SHP77 (cell line): Measurements from ENCODE around the gene SUPT5H.
"Not testable (repeated sequence)": the region's sequence is repeated elsewhere in the genome, so short reads cannot be mapped to it uniquely, and the experiment has no call there.

Source experiments
- DNase-seq, 2 experiments: peaks; one replicate each; lab custom pipeline; 2025; lab: John Stamatoyannopoulos, UW

Gene SUPT5H

GRCh38 chr19:39465956-39466747 lies 20.8 kb downstream of the SUPT5H start:
- DNase-seq: no peak

DNA sequence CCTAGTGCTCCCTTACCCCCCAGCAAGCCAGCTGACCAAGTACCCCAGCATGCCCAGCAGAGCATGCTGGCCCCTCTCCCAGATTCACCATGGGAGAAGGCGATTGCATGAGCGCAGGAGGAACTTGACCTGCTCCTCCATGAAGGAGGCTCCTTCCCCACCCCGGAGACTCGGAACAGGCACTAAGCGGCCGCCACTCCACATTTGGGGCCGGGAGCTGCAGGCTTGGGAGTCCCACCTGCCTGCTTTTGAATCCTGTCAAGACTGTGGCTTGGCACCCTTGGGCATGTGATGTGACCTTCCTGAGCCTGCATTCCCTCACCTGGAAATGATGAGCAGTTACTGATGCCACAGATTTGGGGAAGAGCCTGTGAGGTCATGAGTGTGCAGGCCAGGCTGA lies 22.6 kb downstream of the SUPT5H start:
- no peak for DNase-seq

DNA sequence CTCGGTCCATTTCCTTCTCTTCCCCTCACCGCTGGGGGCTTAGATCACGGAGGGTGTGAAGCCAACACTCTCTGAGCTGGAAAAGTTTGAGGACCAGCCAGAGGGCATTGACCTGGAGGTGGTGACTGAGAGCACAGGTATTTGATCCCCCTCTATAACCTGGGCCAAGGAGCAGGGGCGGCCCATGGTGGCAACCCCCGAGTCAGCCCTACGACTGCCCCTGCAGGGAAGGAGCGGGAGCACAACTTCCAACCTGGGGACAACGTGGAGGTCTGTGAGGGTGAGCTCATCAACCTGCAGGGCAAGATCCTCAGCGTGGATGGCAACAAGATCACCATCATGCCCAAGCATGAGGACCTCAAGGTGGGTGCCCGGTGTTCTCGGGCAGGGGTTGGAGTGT lies 23.7 kb downstream of the SUPT5H start:
- no peak for DNase-seq

GRCh38 chr19:39469567-39469966 lies 24.2 kb downstream of the SUPT5H start:
- DNase-seq: no peak

DNA sequence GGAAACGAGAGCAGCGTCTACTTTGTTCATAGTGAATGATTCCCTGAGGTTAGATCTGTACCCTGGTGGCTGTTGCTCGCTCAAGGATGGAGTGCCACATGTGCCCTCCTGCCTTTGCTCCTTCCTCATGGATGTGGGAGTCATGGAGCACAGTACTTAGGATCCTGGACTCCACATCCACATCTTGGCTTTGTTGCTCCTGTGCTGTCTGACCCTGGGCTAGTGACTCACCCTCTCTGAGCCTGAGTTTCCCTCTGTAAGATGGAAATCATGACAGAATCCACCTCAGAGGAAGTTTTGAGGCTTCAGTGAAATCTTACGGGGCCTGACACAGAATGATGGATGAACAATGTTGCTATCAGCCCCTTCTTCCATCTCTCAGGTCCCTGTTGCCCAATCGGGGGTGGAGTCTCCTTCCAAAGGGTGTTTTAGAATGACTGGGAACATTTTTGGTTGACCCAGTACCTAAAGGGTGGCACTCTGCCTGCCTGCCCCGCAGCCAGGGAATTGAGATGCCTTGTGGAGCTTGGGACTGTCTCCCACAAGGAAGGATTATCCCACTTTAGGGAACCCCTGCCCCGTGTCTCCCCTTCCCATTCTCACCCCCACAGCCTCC lies 25.4 kb downstream of the SUPT5H start:
- DNase-seq: no peak

GRCh38 chr19:39471756-39472536 lies 26.6 kb downstream of the SUPT5H start:
- DNase-seq: no peak

- DNase-seq: no peak
Measured at GRCh38 chr19:39472746-39473442, 27.5 kb downstream of the SUPT5H start.

GRCh38 chr19:39473443-39473960 lies 28.1 kb downstream of the SUPT5H start:
- no peak for DNase-seq

GRCh38 chr19:39474139-39474620 lies 28.8 kb downstream of the SUPT5H start:
- DNase-seq: peak; percentile 63 to 72

- DNase-seq: no peak
Measured at GRCh38 chr19:39475748-39476147, 30.4 kb downstream of the SUPT5H start.

- DNase-seq: not testable (repeated sequence)
Measured at GRCh38 chr19:39479319-39479801, 34.0 kb downstream of the SUPT5H start.

GRCh38 chr19:39479916-39480315 lies 34.5 kb downstream of the SUPT5H start:
- no peak for DNase-seq

- DNase-seq: peak; percentile 99 to 100
Measured at GRCh38 chr19:39480337-39481228, 35.2 kb downstream of the SUPT5H start, which contains the start of gene TIMM50. Gene TIMM50, plus strand, starts transcription at chr19:39480838. Its CDS starts 16 bp downstream, at chr19:39480854.

DNA sequence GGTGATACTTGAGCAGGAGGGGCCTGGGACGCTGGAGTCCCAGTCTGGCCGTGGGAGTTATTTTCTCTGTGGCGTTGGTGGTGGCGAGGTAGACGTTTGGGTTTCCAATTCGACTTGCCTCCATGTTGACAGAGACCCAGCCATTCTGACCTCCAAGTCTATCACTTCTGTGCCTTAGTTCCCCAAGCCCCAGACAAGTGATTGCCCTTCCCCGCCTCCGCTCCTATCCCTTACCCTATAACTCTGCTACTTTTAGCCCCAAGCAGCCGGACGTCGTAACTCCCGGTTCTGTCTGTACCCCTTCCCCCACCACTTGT lies 35.8 kb downstream of the SUPT5H start:
- no peak for DNase-seq

DNA sequence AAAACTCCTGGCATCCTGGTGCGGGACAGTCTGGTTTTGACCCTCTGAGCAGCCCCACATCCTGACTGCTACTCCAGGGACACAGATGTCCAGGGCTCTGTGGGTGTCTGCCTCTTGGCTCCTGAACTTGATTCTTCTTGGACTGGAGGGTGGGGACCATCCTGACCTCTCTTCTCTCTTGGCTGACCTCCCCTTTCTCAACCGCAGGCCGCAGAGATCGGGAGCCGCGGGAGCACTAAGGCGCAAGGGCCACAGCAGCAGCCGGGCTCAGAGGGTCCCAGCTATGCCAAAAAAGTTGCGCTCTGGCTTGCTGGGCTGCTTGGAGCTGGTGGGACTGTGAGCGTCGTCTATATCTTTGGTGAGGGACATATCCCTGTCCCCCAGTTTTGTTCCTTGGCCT lies 36.3 kb downstream of the SUPT5H start:
- no peak for DNase-seq

DNA sequence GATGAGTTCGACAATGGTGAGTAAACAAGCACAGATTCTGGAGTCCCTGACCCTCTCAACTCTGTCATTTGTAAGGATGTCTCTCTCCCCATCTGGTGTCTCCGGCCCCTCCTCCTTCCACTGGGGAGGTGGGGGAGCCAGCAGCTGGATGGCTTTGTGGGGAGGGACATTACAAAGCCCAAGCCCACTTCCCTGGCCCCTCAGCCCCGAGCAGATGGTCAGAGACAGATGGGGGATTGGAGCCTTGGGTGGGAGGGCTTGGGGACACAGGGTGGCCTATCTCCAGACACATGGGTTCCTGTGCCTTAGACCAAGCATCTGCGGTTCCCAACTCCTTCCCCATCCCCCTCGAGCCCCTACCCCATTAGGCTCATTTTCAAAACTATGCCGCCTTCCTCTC lies 37.8 kb downstream of the SUPT5H start:
- no peak for DNase-seq

DNA sequence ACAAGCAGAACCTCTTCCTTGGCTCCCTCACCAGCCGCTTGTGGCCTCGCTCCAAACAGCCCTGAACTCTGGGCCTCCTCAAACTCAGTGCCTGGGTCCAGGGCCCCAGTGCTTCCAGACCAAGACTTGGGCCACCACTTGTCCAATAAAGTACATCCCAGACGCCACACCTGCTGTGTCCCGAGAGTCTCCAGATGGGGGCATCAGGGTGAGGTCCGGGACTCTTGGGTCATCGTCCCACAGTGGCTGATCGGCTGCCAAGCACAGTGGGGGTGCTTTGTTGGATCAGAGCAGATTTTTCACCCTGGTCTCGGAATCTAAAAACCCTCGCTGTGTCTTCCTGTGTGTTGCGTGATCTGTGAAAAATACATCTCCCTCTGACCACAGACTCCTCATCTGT lies 44.4 kb downstream of the SUPT5H start:
- DNase-seq: no peak

DNA sequence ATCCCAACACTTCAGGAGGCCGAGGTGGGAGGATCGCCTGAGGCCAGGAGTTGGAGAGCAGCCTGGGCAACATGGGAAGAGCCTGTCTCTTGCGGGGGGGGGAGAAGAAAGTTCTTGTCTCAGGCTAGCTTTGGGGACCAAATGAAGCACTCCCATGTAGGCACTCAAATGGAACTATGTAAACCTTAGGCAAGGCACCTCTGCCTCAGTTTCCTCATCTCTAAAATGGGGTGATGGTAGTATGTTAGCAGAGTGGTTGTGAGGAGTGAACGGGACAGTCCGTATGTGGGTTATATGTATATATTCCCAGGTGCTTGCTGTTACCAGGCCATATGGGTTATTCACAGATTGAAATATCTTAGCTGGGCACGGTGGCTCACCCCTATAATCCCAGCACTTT lies 46.8 kb downstream of the SUPT5H start:
- DNase-seq: no peak

GRCh38 chr19:39492788-39493187 lies 47.4 kb downstream of the SUPT5H start:
- no peak for DNase-seq

GRCh38 chr19:39494661-39495060 lies 49.3 kb downstream of the SUPT5H start:
- DNase-seq: no peak

- no peak for DNase-seq
Measured at GRCh38 chr19:39496063-39496462, 50.7 kb downstream of the SUPT5H start.
